AG04449 (cell line): ENCODE data around the gene ADAM15.

Experiments used
- CTCF ChIA-PET: fragments of 350-600 bp; formaldehyde crosslinking; extraction: SDS; loops from one replicate; lab custom pipeline; 2021; ENCODE audit warnings: antibody characterized with exemption; lab: Yijun Ruan, JAX
- POLR2A ChIA-PET: fragments of 400-600, 350-600 bp; formaldehyde crosslinking; extraction: SDS; loops from one replicate; lab custom pipeline; 2020; ENCODE audit warnings: antibody characterized with exemption, inconsistent platforms; lab: Yijun Ruan, JAX
- DNase-seq: peaks from one replicate; pipeline ENCODE4 v3.0.0-alpha.2; 2010; ENCODE audit warnings: low read depth, low spot score
- H3K4me3 ChIP-seq: 2 replicates; pipeline ENCODE4 v1.5.1; 2011; ENCODE audit warnings: low read depth, mild to moderate bottlenecking, control low read depth, low read length
- TF ChIP-seq, protein P1 (sequence below): IDR thresholded peaks from one replicate; pipeline ENCODE4 v1.5.1; 2011; ENCODE audit warnings: mild to moderate bottlenecking, moderate library complexity, low read length, control low read depth, inconsistent platforms; ENCODE audit not compliant: insufficient read depth; ENCODE audit errors: missing control alignments

ADAM15 gene

DNA sequence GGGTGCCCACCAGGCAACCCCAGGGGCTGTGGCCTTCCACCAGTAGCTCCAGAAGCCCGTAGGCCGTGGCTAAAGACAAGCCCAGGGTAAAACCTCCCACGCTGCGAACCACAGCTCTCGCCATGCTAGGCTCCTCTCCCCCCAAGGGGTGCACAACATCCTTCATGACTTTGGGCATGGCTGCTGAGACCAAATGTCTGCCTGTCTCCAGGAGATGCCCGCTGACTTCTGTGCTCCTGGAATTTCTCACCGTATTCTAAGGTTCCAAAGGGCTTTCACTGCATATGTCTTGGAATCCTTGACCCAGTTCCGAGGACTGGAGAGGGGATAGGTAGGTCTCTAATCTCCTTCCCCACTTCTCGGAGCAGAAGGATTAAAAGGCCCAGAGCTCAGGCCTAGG, 17.6 kb upstream of the ADAM15 start, which contains the start of the genes DCST1 and DCST2:
Gene DCST1 (plus strand): TSS at position 301 of the 400 bp plus-strand sequence. CDS start 213 bp downstream, outside the sequence.
Gene DCST2 (minus strand): TSS at position 258 of the 400 bp plus-strand sequence. CDS start 80 bp downstream, at position 178.
- no peak for DNase-seq
- POLR2A ChIA-PET: no interaction called here
- TF ChIP-seq, protein P1, sequence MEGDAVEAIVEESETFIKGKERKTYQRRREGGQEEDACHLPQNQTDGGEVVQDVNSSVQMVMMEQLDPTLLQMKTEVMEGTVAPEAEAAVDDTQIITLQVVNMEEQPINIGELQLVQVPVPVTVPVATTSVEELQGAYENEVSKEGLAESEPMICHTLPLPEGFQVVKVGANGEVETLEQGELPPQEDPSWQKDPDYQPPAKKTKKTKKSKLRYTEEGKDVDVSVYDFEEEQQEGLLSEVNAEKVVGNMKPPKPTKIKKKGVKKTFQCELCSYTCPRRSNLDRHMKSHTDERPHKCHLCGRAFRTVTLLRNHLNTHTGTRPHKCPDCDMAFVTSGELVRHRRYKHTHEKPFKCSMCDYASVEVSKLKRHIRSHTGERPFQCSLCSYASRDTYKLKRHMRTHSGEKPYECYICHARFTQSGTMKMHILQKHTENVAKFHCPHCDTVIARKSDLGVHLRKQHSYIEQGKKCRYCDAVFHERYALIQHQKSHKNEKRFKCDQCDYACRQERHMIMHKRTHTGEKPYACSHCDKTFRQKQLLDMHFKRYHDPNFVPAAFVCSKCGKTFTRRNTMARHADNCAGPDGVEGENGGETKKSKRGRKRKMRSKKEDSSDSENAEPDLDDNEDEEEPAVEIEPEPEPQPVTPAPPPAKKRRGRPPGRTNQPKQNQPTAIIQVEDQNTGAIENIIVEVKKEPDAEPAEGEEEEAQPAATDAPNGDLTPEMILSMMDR: no peak
- H3K4me3 ChIP-seq: no peak within 1 kb of the TSS
- CTCF ChIA-PET: interaction anchor here (1.0 to 9.3 kb wide), 8 partner anchors 11 to 34 kb away, joined by 3 to 85 read pairs (median 4); no protein-coding TSS in a partner anchor

DNA sequence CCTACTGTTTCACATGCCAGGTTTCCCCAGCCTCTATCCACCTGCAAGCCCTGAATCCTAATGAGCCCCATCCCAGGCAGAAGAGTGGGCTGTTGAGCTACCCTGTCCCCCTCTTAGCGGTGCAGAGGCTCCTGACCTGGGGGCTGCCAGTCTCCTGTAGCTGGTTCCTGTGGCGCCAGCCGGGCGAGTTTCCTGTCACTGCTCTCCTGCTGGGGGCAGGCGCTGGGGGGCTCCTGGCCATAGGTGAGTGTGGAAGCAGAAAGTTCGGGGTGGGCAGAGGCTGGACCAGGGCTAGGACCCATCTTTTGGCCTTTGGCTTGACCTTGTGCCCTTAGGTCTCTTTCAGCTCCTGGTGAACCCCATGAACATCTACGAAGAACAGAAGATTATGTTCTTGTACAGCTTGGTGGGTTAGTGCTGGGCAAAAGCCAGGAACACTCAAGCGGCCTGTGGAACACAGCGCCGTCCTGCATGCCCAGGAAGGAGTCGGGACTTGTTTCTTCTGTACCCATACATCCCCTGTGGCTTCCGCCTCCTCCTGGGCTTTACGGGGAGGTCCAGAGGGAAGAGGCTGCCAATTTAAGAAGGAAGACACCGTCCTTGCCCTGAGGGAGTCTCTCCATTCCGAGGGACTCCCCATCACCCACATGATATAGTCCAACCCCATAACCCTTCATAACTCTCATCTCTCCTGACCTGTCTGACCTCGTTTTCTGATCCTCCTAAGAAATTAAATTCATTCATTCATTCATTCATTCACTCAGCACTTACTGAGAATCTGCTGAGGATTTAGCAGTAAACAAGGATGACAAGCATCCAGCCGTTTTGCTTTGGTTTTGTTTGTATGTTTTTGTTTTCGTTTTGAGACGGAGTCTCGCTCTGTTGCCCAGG, 16.6 kb upstream of the ADAM15 start:
- no peak overlapping the region for H3K4me3 ChIP-seq
- TF ChIP-seq, protein P1: no peak
- CTCF ChIA-PET: interaction anchor here (0.9 to 9.3 kb wide), 6 partner anchors 10 to 90 kb away, joined by 3 to 85 read pairs (median 4); partner anchors contain the start of gene ADAM15
- DNase-seq: no peak
- POLR2A ChIA-PET: no interaction called here

DNA sequence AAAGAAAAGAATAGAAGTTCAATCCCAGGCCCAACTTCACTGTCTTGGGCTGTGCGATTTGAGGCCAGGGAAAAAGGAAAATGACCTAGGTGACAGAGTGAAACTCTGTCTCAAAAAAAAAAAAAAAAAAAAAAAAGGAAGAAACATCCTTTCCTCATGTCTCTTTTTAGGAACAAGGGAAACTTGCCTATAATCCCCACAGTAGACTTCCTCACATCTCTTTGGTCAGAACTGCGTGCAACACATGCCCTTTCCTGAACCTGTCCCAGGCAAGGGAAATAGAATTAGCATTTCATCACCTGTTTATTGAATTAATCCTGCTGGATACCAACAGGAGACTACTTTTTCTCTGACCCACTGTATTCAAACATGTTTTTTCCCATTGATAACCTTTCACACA, 15.2 kb upstream of the ADAM15 start:
- ChIA-PET POLR2A (no interaction called here), CTCF (interaction anchor here (1.7 to 20.6 kb wide), 3 partner anchors 9 to 24 kb away, joined by 7 to 433 read pairs (median 85); partner anchors contain the start of gene EFNA4)
- DNase-seq: no peak
- TF ChIP-seq, protein P1: no peak
- no peak overlapping the region for H3K4me3 ChIP-seq

DNA sequence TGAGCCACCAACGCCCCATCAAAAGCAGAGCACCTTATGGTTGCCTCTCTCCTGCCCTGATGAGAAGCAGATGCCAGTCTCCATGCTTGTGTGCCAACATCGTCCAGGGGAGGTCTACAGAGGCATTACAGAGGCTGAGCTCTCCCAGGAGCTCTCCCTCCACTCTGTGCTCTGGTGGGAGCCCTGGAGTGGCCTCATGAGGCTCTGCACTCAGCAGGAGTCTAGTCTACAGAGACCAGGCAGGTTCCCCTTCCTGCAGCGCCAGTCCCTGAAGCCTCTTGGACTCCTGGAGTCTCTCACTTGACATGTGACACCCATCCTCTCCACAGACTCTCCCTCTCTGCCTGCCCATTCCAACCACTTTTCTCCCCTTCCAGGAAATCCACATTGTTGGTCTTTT, 14.1 kb upstream of the ADAM15 start:
- ChIA-PET POLR2A (no interaction called here), CTCF (interaction anchor here (9.3 to 20.6 kb wide), 3 partner anchors 8 to 23 kb away, joined by 85 to 433 read pairs (median 176); partner anchors contain the start of gene EFNA4)
- no peak overlapping the region for H3K4me3 ChIP-seq
- no peak for DNase-seq
- TF ChIP-seq, protein P1: no peak

DNA sequence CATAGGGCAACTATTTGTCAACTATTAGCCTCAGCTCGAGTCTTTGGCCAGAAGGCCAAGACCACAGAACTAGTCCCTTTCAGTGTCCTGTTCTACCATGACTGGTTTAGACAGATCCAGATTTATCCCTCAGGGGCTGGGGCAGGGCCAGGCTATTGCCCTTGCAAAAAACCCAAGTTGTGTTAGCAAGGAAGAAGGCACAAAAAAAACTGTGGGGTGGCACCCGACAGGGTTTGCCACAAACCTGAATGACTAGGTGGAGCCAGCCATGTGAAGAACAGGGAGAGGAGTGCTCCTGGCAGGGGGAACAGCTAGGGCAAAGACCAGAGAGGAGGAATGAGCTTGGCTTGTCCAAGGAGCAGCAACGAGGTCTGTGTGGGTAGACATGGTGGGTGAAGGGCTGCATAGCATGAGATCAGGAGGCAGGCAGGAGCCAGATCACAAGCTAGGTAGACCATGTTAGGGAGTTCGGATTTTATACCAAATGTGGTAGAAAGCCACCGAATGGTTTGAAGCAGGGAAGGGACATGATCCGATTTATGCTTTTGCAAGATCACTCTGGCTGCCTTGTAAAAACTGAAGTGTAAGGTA, 13.2 kb upstream of the ADAM15 start:
- ChIA-PET CTCF (interaction anchor here (1.7 to 20.6 kb wide), 6 partner anchors 7 to 47 kb away, joined by 5 to 433 read pairs (median 67); partner anchors contain the start of genes ADAM15 and EFNA4), POLR2A (no interaction called here)
- TF ChIP-seq, protein P1: no peak
- DNase-seq: no peak
- no peak overlapping the region for H3K4me3 ChIP-seq
